Esophagus (tissue), 2 donors: ENCODE measurements around the gene SMG7. TPM values are rescaled to one million over a fixed set of nuclear protein-coding genes. Genes with fewer than 3 reads are reported as not detected.

Experiments
- H3K27ac ChIP-seq, 2 donors: one replicate each; pipeline ENCODE4 v1.5.1; 2013; ENCODE audit warnings: low read depth in 2 of 2, mild to moderate bottlenecking in 2 of 2, inconsistent platforms in 1 of 2, low read length in 1 of 2, moderate library complexity in 1 of 2
- H3K27me3 ChIP-seq, 2 donors: one replicate each; pipeline ENCODE4 v1.6.1; 2013; ENCODE audit warnings: low read length in 2 of 2, control low read depth in 1 of 2, mild to moderate bottlenecking in 1 of 2; ENCODE audit not compliant: insufficient read depth in 2 of 2, control insufficient read depth in 1 of 2
- H3K36me3 ChIP-seq, 2 donors: one replicate each; pipeline ENCODE4 v1.6.1; 2013; ENCODE audit warnings: low read length in 1 of 2; ENCODE audit not compliant: control insufficient read depth in 2 of 2, insufficient read depth in 2 of 2
- H3K4me1 ChIP-seq, 2 donors: one replicate each; pipeline ENCODE4 v1.6.1; 2013; ENCODE audit warnings: low read length in 1 of 2; ENCODE audit not compliant: control insufficient read depth in 2 of 2, insufficient read depth in 2 of 2
- H3K4me3 ChIP-seq, 2 donors: one replicate each; pipeline ENCODE4 v1.5.1; 2013; ENCODE audit warnings: low read length in 2 of 2, mild to moderate bottlenecking in 2 of 2, low read depth in 1 of 2, moderate library complexity in 1 of 2
- H3K9me3 ChIP-seq, 2 donors: one replicate each; pipeline ENCODE4 v1.6.1; 2013; ENCODE audit warnings: mild to moderate bottlenecking in 2 of 2, low read depth in 1 of 2, low read length in 1 of 2, moderate library complexity in 1 of 2; ENCODE audit not compliant: control insufficient read depth in 2 of 2, insufficient read depth in 1 of 2
- WGBS, 2 donors: extraction: QIAGEN DNeasy Blood & Tissue Kit; methylation state at CpG; one replicate each; pipeline ENCODE4 v1.1.7; 2013; 5-methylcytosine and 5-hydroxymethylcytosine counted together
- polyA plus RNA-seq, 2 donors: library from polyadenylated mRNA; stranded (reverse); fragments of 200-250 nt; gene quantifications; one replicate each; pipeline ENCODE4 v1.2.3, GENCODE V29; 2013
- donor health status: healthy with polysubstance abuse.
- donor health status: Bipolar disorder and iron deficiency.

Gene SMG7
- polyA plus RNA-seq, 2 donors = 13.2 to 14.3 TPM

DNA sequence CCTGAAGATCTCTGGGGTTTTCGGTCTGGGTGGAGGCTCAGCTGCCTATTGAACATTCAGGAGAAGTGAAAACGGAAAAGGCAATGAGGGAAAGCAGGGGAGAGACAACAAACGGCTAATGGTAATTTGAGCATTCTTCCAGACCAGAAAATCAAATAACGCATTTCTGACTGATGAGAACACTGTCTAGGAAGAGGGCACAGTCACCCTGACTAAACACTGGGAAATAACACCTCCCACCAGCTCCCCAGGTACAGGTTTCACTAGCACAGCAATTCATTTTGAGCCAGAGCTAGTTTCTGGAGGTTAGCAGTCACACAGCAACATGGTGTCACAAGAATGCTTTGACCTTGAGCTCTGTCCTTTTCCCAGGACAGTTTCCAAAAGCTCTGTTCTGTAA lies 96.8 kb downstream of the SMG7 start:
- Histone ChIP-seq H3K27me3 (no peaks in the 10 kb centered on the region), H3K4me3 (no peak overlapping the region), H3K27ac (no peak overlapping the region), H3K36me3 (peaks cover 0 to 2% of the 10 kb centered on the region in 2 donors), H3K4me1 (peaks cover 0 to 4% of the 10 kb centered on the region in 2 donors), H3K9me3 (no peaks in the 10 kb centered on the region)
- 64 to 80% methylated on average over 4 of the region's 4 CpGs for WGBS, 2 donors

DNA sequence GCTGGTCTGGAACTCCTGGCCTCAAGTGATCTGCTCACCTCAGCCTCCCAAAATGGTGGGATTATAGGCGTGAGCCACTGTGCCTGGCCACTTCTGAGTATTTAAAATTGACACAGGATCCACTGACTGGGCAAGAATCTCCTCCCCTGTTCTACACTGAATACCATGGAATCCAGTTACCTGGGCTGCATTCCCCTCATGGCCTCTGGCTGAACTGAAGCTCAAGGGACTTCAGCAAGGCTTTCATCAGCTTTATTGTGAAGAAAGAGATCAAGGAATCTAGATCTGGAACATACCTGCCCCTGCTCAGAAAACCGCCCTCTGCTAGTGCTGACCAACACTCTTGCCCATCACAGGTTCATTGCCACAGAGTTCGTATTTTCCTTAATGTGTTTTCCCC lies 97.5 kb downstream of the SMG7 start:
- WGBS, 2 donors = 93 to 97% methylated on average over 3 of the region's 3 CpGs
- Histone ChIP-seq H3K9me3 (no peaks in the 10 kb centered on the region), H3K4me1 (peaks cover 0 to 4% of the 10 kb centered on the region in 2 donors), H3K4me3 (no peak overlapping the region), H3K27ac (no peak overlapping the region), H3K27me3 (no peaks in the 10 kb centered on the region), H3K36me3 (peaks cover 0 to 2% of the 10 kb centered on the region in 2 donors)

DNA sequence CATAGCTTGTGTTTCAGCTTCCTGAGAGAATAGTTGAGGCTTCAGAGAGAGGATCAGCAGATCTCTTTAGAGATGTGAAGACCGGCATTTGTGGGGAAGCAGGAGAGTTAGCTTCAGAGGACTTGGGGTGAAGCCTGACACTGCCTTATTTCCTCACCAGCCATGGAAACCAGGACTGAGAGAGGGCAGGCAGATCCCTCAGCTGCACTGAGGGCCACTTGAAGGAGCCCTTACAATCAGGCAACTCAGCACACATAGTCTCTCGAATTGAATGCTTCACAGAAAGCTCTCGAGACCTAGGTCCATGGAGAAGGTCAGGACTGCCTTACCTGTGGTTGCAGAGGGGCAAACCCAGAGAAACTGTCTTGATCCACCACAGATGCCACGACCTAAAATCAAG lies 98.2 kb downstream of the SMG7 start:
- no peaks in the 10 kb centered on the region for H3K9me3 ChIP-seq
- H3K36me3 ChIP-seq = peaks cover 0 to 2% of the 10 kb centered on the region in 2 donors
- H3K27ac ChIP-seq = no peak overlapping the region
- peaks cover 0 to 4% of the 10 kb centered on the region in 2 donors for H3K4me1 ChIP-seq
- no peak overlapping the region for H3K4me3 ChIP-seq
- 77 to 92% methylated on average over 4 of the region's 4 CpGs for WGBS, 2 donors
- H3K27me3 ChIP-seq = no peaks in the 10 kb centered on the region

DNA sequence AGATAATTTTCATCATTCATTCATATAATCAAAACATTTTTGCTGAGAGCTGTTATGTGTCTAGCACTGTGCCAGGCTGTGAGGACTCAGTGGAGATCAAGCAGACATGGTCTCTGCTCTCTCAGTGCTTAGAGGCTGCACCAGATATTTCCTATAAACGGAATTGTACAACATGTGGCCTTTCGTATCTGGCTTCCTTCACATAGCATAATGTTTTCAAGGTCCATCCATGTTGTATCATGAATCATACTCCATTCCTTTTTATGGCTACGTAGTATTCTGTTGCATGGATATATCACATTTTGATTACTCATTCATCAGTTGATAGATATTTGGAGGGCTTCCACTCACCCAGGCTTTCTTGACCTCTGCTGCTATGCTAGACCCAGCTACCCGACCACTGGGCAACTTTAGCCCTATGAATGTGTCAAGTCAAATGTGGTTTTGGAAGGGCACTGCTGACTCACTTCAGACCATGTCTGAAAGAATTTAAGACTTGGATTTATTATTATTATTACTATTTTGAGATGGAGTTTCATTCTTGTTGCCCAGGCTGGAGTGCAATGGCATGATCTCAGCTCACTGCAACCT lies 99.5 kb downstream of the SMG7 start:
- Histone ChIP-seq H3K9me3 (no peaks in the 10 kb centered on the region), H3K4me3 (no peak overlapping the region), H3K36me3 (peaks cover 0 to 2% of the 10 kb centered on the region in 2 donors), H3K4me1 (peaks cover 0 to 5% of the 10 kb centered on the region in 2 donors), H3K27ac (no peak overlapping the region), H3K27me3 (no peaks in the 10 kb centered on the region)
- 91% methylated on average over 4 of the region's 4 CpGs for WGBS, 2 donors

DNA sequence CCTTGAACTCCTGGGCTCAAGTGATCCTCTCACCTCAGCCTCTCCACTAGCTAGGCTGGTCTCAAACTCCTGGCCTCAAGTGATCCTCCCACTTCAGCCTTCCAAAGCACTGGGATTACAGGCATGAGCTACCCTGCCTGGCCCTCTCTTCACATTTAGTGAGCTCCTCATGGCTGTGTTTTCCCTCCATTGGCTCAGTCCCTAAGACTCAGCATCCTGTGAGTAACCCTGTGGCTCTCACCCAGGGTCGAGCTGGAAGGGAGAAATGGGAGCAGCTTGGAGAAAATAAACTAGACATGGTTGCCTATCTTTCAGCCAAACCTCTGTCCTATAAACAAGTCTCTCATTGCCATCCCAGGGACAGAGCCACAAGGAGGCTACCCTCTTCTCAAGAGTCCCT lies 100.4 kb downstream of the SMG7 start:
- H3K4me3 ChIP-seq = no peak overlapping the region
- H3K36me3 ChIP-seq = peaks cover 0 to 2% of the 10 kb centered on the region in 2 donors
- H3K9me3 ChIP-seq = no peaks in the 10 kb centered on the region
- no peaks in the 10 kb centered on the region for H3K27me3 ChIP-seq
- H3K27ac ChIP-seq = no peak overlapping the region
- H3K4me1 ChIP-seq = peaks cover 0 to 4% of the 10 kb centered on the region in 2 donors
- WGBS, 2 donors = 68 to 83% methylated on average over 1 of the region's 1 CpG

DNA sequence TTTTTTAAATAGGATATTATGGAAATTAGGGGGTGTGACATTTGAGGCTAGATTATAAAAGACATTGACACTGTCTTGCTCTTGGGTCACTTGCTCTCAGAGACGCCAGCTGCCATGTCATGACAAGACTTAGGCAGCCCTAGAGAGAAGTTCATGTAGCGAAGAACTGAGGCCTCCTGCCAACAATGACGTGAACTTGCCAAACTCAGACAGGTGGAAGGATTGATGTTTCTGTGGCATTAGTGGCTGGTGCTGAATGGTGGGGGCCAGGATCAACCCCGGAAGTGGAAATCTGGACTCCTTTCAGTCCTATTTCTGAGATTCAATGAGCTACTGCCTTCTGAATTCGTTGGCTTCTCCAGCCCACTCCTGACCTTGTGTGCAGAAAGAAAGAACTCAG lies 103.3 kb downstream of the SMG7 start:
- Histone ChIP-seq H3K36me3 (peaks cover 0 to 2% of the 10 kb centered on the region in 2 donors), H3K4me3 (no peak overlapping the region), H3K27ac (no peak overlapping the region), H3K27me3 (no peaks in the 10 kb centered on the region), H3K9me3 (no peaks in the 10 kb centered on the region), H3K4me1 (peaks cover 0 to 2% of the 10 kb centered on the region in 2 donors)
- WGBS, 2 donors = 52 to 63% methylated on average over 5 of the region's 5 CpGs

DNA sequence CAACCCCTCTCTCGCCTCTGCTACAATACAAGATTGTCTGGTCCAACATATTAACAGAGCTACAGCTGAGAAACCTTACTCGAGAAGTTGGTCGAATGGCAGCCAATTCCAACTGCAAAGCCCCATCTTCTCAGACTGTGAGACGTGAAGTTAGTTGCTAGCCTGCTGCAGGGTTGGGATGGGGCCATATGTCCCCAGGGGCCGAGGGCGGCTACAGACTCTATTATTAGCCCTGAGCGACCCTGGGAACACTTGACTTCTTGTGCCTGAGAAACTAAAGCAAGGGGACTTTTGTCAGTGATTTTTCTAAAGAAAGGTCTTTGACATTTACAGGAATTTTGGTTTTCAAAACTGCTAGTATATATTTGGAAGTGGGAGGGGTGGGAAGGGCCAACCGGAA lies 104.2 kb downstream of the SMG7 start:
- Histone ChIP-seq H3K27ac (no peak overlapping the region), H3K4me1 (peaks cover 0 to 2% of the 10 kb centered on the region in 2 donors), H3K9me3 (no peaks in the 10 kb centered on the region), H3K27me3 (no peaks in the 10 kb centered on the region), H3K4me3 (no peak overlapping the region), H3K36me3 (peaks cover 0 to 2% of the 10 kb centered on the region in 2 donors)
- WGBS, 2 donors = 74 to 75% methylated on average over 8 of the region's 8 CpGs

DNA sequence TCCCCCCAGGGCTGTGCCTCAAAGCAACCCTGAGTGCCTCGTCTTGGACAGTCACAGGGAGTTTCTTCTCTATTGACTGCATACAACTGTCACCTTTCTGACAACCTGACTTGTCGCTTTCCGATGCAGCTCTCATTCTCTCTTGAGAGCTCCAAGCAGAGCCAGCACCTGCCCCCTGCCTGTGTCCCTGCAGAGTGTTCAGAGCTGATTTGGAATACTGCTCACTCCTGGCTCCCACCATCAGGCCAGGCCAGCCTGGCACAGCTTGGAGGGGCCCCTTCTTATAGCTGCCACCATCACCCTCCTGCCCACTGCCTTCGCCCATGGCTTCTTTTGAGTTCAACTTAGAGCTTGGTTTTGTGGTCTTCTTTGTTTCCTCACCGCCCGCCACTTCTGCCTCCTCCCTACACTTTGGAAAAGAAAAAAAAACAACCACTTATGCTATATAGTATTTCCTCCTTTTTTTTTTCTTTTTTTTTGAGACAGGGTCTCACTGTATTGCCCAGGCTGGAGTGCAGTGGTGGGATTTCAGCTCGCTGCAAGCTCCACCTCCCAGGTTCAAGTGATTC lies 105.7 kb downstream of the SMG7 start:
- H3K27me3 ChIP-seq = no peaks in the 10 kb centered on the region
- H3K36me3 ChIP-seq = peaks cover 0 to 2% of the 10 kb centered on the region in 2 donors
- 78 to 89% methylated on average over 7 of the region's 7 CpGs for WGBS, 2 donors
- no peak overlapping the region for H3K4me3 ChIP-seq
- no peaks in the 10 kb centered on the region for H3K9me3 ChIP-seq
- H3K4me1 ChIP-seq = peaks cover 0 to 2% of the 10 kb centered on the region in 2 donors
- H3K27ac ChIP-seq = no peak overlapping the region

DNA sequence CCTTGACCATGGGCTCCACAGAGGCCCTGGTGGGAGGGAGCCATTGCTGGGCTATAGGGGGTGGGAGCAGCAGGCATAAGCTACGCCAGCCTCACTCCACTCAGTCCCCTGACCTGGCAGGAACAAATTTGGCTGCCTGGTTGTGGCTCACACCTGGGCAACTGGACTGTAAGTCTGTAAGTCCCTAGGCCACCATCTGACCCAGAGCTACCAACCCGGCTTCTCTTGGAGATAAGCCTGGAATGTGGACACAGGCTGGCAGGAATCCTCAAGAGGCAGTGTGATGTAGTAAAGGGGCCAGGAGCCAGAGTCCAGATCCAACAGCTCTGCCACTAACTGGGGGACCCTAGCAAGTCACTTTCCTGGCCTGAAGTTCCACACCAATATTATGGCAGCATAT lies 106.6 kb downstream of the SMG7 start:
- Histone ChIP-seq H3K27me3 (no peaks in the 10 kb centered on the region), H3K9me3 (no peaks in the 10 kb centered on the region), H3K4me3 (no peak overlapping the region), H3K36me3 (no peaks in the 10 kb centered on the region), H3K4me1 (peaks cover 0 to 2% of the 10 kb centered on the region in 2 donors), H3K27ac (no peak overlapping the region)
- WGBS, 2 donors = 76 to 91% methylated on average over 2 of the region's 2 CpGs

DNA sequence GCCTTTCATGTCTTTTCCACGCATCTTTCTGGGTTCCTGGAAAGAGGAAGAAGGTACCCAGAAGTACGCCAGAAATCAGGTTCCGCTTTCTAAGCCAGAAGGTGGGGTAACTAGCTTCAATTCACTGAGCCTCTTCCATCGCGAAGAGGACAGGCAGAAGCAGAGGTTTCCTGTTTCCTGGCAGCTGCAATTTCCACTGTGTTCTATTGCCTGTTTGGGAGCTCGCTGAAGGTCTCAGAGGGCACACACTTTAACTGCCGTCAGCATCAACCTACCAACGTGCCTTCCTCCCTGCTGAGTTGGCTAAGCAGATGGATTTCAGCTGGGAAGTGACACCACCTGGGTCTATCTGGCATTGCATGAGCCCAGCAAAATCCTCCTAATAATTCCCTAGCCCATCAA lies 108.0 kb downstream of the SMG7 start:
- Histone ChIP-seq H3K9me3 (no peaks in the 10 kb centered on the region), H3K36me3 (no peaks in the 10 kb centered on the region), H3K4me3 (no peak overlapping the region), H3K4me1 (peaks cover 0 to 2% of the 10 kb centered on the region in 2 donors), H3K27me3 (no peaks in the 10 kb centered on the region), H3K27ac (no peak overlapping the region)
- 48 to 59% methylated on average over 8 of the region's 8 CpGs for WGBS, 2 donors
